ENCODE results near the gene ALPK1.

- TF ChIP-seq CTCF (conservative IDR thresholded peaks at IDR 0.05; ENCODE audit: low read length) (no peak), EZH2phosphoT487 (IDR thresholded peaks at IDR 0.05; ENCODE audit: borderline replicate concordance, low read depth, low read length) (no peak)
Measured at GRCh38 chr4:112282860-112283667, 14.1 kb upstream of the ALPK1 start.
